Thymus (tissue), 11 donors: ENCODE results near the gene KCNJ8. TPM values are rescaled to one million over a fixed set of nuclear protein-coding genes. Genes with fewer than 3 reads are reported as not detected.

ENCODE experiments used
- DNase-seq, 9 donors: peaks; one replicate each; pipeline ENCODE4 v3.0.0-alpha.2; 2013; ENCODE audit warnings: low spot score in 9 of 9, low read depth in 6 of 9, missing footprints in 1 of 9
- H3K27ac ChIP-seq, 2 donors: one replicate each; pipeline ENCODE4 v1.5.1; 2013; ENCODE audit warnings: control low read depth in 1 of 2, low read depth in 1 of 2, low read length in 1 of 2, mild to moderate bottlenecking in 1 of 2, moderate library complexity in 1 of 2
- H3K27me3 ChIP-seq, 2 donors: one replicate each; pipeline ENCODE4 v1.5.1; 2013; ENCODE audit warnings: low read length in 1 of 2; ENCODE audit not compliant: control insufficient read depth in 2 of 2, insufficient read depth in 1 of 2
- H3K36me3 ChIP-seq, 2 donors: one replicate each; pipeline ENCODE4 v1.5.1; 2013; ENCODE audit warnings: low read length in 1 of 2, mild to moderate bottlenecking in 1 of 2, moderate library complexity in 1 of 2; ENCODE audit not compliant: control insufficient read depth in 2 of 2, insufficient read depth in 2 of 2
- H3K4me1 ChIP-seq, 2 donors: one replicate each; pipeline ENCODE4 v1.5.1; 2013; ENCODE audit warnings: low read length in 2 of 2; ENCODE audit not compliant: control insufficient read depth in 2 of 2, insufficient read depth in 2 of 2
- H3K4me3 ChIP-seq, 2 donors: one replicate each; pipeline ENCODE4 v1.5.1; 2013; ENCODE audit warnings: low read length in 2 of 2, control low read depth in 1 of 2, mild to moderate bottlenecking in 1 of 2
- H3K9me3 ChIP-seq, 2 donors: one replicate each; pipeline ENCODE4 v1.5.1; 2013; ENCODE audit warnings: low read length in 1 of 2, mild to moderate bottlenecking in 1 of 2; ENCODE audit not compliant: control insufficient read depth in 2 of 2, insufficient read depth in 1 of 2
- WGBS: extraction: QIAGEN DNeasy Blood & Tissue Kit; methylation state at CpG from one replicate; pipeline ENCODE4 v1.1.7; 2013; 5-methylcytosine and 5-hydroxymethylcytosine counted together
- polyA plus RNA-seq: library from polyadenylated mRNA; stranded (reverse); fragments of 200-250 nt; gene quantifications from one replicate; pipeline ENCODE4 v1.2.3, GENCODE V29; 2013
- total RNA-seq: library from RNA; stranded (reverse); fragments of 120-200 nt; gene quantifications from one replicate; pipeline ENCODE4 v1.2.4, GENCODE V29; 2013
- donor health status: healthy.

The KCNJ8 gene
- total and polyA plus RNA-seq, 2 donors: 3.5 to 5.2 TPM

DNA sequence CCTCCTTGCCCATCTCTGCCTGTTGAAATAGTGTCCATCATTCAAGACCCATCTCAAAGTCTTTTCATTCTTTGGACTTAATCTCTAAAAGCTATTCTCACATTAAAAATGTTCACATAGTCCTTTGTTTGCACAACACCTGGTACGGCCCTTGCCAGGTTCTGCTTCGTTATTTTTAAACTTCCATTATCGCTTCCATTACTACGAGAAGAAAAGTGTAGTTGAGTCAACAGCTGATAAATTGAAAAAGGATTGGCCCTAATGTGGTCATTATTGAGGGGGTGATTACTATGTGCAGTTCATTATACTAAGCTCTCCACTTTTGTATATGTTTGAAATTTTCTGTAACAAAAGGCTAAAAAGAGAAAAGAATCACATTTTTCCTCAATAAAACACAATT is 17.8 kb downstream of the KCNJ8 start:
- Histone ChIP-seq H3K36me3 (no peaks in the 10 kb centered on the region), H3K27me3 (no peaks in the 10 kb centered on the region), H3K9me3 (no peaks in the 10 kb centered on the region), H3K27ac (no peak overlapping the region), H3K4me3 (no peak overlapping the region), H3K4me1 (no peaks in the 10 kb centered on the region)
- 99% methylated on average over 4 of the region's 4 CpGs for WGBS
- DNase-seq: no peak

DNA sequence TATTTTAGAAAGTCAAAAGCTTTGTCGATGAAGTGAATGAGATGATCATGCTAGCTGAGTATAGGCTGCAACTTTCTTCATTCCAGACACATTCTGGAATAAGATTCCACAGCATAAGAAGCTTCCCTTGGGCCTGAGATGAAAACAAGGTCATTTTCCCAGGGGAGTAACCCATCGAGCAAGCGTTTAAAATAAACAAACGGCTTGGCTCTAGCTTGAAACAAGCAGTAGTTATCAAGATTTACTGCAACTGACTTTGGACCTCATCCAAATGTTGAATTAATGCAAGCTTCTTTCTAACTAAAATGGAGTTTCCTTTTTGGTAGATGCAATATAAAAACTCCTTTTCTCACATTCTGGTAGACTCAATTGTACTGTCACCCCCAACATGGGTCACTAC is 23.0 kb downstream of the KCNJ8 start:
- no peak for DNase-seq
- H3K9me3 ChIP-seq: no peaks in the 10 kb centered on the region
- H3K27me3 ChIP-seq: no peaks in the 10 kb centered on the region
- WGBS: 68% methylated on average over 4 of the region's 4 CpGs
- no peak overlapping the region for H3K4me3 ChIP-seq
- no peaks in the 10 kb centered on the region for H3K36me3 ChIP-seq
- no peaks in the 10 kb centered on the region for H3K4me1 ChIP-seq
- H3K27ac ChIP-seq: no peak overlapping the region

DNA sequence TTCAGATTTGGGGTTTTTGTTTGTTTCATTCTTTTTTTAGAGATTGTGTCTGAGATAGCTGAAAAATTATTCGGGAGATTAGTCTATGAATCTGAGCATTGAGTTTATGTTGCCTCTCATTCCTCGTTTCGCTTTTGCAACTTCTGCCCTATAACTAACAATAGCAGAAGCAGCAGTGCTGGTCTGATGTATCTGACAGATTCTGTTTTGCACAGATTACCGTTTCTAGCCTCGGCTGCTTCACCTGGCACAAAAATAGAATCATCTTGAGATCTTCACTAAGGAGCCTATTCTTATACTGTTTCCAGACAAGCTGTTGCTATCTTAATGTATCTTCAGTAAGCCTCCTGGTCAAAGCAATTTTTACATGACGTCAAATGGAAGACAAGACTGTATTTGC is 29.2 kb downstream of the KCNJ8 start:
- H3K36me3 ChIP-seq: no peaks in the 10 kb centered on the region
- WGBS: 92% methylated on average over 6 of the region's 6 CpGs

DNA sequence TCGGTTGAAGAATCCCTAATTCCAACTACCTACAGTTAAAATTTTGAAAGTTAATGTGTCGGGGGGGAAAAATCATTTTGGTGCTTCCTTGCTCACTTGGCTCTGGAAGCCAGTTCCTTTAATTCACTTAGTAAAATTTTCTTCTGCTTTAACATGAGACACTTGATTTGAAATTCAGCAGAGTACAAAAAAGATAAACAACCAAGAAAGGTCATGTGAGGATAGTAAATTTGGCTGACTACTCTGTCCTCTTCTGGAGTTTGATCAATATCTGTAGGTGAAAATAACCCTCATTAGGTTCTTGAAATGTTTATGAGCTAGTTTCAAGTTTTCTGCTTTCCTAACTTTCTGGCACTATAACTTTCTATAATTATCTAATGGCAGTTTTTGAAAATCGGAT is 43.4 kb downstream of the KCNJ8 start:
- H3K27ac ChIP-seq: no peak overlapping the region
- 93% methylated on average over 3 of the region's 3 CpGs for WGBS
- H3K36me3 ChIP-seq: no peaks in the 10 kb centered on the region
- H3K9me3 ChIP-seq: no peaks in the 10 kb centered on the region
- H3K4me3 ChIP-seq: no peak overlapping the region
- H3K4me1 ChIP-seq: no peaks in the 10 kb centered on the region
- DNase-seq: no peak
- H3K27me3 ChIP-seq: no peaks in the 10 kb centered on the region

More for the DNA sequence above, 29.2 kb downstream of the KCNJ8 start:
- Histone ChIP-seq H3K4me1 (no peaks in the 10 kb centered on the region), H3K27ac (no peak overlapping the region), H3K4me3 (no peak overlapping the region), H3K27me3 (no peaks in the 10 kb centered on the region), H3K9me3 (no peaks in the 10 kb centered on the region)
- no peak for DNase-seq

DNA sequence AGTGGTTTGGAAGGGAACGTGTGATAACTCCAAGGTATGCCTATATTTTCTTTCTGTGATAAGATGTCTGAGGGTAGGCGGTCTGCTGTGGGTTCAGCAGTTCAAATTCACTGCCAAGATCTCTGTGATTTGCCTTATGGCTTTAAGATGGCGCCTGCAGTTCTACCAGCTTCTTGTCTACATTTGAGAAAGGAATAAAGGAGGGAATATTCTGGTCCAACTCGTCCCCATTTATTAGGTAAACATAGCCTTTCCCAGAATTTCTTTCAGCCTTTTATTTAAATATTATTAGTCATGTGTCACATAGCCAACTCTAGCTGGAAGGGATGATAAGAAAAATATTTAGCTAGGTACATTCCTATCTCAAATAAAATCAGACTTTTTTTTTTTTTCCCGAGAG is 48.8 kb downstream of the KCNJ8 start:
- H3K4me3 ChIP-seq: no peak overlapping the region
- no peak for DNase-seq
- H3K4me1 ChIP-seq: no peaks in the 10 kb centered on the region
- H3K27me3 ChIP-seq: no peaks in the 10 kb centered on the region
- WGBS: 87% methylated on average over 5 of the region's 5 CpGs
- no peak overlapping the region for H3K27ac ChIP-seq
- no peaks in the 10 kb centered on the region for H3K9me3 ChIP-seq
- no peaks in the 10 kb centered on the region for H3K36me3 ChIP-seq

DNA sequence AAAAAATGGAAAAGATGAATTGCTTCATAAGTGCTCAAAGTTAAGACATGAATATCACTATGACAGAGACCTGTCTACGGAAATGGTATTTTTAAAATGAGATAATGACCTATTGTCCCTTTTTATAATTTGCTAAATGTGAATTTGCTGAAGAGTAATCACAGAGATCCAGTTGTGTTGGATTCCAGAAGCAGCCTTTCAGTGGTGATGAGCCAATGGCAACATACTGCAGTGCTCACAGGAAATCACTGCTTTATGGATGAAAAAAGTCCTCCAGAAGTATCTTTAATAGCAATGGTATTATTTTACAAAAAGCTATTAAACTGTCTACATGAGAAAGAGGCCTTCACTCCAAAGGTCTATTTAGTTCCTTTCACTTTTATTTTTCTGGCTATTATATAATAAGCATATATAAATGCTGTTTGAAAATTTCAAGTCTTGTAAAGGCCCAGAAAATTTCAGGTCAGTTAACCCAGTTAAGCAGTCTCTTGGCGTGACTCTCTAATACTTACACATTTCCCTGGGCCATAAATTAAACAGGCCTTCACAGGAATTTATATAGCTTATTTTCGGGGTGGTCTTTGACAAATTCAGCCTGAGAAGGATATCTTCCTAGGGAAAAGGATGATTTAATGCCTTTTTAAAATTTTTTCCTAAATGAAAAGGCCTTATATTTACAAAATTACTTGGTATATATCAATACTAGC is 55.4 kb downstream of the KCNJ8 start:
- Histone ChIP-seq H3K9me3 (no peaks in the 10 kb centered on the region), H3K4me1 (no peaks in the 10 kb centered on the region), H3K36me3 (no peaks in the 10 kb centered on the region), H3K4me3 (no peak overlapping the region), H3K27ac (no peak overlapping the region), H3K27me3 (no peaks in the 10 kb centered on the region)
- 91% methylated on average over 3 of the region's 3 CpGs for WGBS
- DNase-seq: no peak

DNA sequence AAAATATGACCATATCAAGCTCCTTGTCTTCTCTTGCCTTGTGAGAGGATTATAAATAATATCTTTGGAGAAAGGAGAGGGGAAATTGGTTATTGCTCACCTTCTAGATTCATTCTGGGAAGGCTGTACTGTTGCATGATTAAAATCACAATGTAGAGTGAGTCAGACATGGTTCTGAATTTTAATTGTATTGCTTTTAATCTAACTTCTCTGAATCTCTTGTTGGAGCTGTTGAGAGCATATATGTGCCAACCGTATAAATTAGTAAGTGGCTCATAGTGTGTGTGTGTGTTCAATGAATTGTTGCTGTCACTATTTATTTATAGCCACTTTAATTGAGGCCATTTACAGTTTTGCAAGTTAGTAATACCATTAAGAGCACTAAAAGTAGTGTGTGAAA is 56.1 kb downstream of the KCNJ8 start:
- DNase-seq: no peak
- Histone ChIP-seq H3K9me3 (no peaks in the 10 kb centered on the region), H3K4me1 (no peaks in the 10 kb centered on the region), H3K27me3 (no peaks in the 10 kb centered on the region), H3K36me3 (no peaks in the 10 kb centered on the region), H3K4me3 (no peak overlapping the region), H3K27ac (no peak overlapping the region)
- WGBS: 97% methylated on average over 1 of the region's 1 CpG

DNA sequence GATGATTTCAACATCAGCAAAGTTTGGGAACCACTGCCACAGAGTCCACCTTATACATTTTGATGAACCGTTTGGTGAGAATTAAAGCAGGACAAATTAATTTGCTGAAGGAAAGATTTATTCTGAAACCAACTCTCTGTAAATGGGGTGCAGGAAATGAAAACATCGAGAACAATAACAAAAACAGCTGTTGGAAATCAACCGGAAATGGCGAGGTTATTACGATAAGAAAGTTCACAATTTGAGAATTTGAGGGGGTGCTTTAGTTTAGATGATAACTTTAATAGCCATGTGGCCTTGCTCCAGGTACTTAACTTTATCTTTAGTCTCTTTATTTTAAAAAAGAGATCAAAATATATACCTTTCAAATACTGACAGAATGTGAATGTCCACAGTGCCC is 56.7 kb downstream of the KCNJ8 start:
- Histone ChIP-seq H3K36me3 (no peaks in the 10 kb centered on the region), H3K4me3 (no peak overlapping the region), H3K27ac (no peak overlapping the region), H3K27me3 (no peaks in the 10 kb centered on the region), H3K4me1 (no peaks in the 10 kb centered on the region), H3K9me3 (no peaks in the 10 kb centered on the region)
- no peak for DNase-seq
- 93% methylated on average over 5 of the region's 5 CpGs for WGBS

DNA sequence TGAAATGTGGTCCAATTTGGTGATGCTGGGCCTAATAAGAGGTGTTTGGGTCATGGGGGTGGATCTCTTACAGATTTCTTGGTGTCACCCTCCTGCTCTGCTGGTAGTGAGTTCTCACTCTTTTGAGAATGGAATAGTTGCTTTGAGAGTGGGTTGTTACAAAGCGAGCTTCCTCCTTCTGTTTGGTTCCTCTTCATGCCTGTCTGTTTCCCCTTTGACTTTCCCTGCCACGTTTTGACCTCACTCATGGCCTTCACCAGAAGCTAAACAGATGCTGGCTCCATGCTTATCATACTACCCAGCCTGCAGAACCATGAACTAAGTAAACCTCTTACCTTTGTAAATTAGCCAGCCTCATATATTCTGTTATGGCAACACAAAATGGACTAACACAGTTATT is 59.1 kb downstream of the KCNJ8 start:
- Histone ChIP-seq H3K4me3 (no peak overlapping the region), H3K27me3 (no peaks in the 10 kb centered on the region), H3K4me1 (no peaks in the 10 kb centered on the region), H3K9me3 (no peaks in the 10 kb centered on the region), H3K27ac (no peak overlapping the region), H3K36me3 (no peaks in the 10 kb centered on the region)
- WGBS: 43% methylated on average over 2 of the region's 2 CpGs
- no peak for DNase-seq
